ENCODE measurements around the gene RASGEF1B. TPM values are rescaled to one million over a fixed set of nuclear protein-coding genes. Genes with fewer than 3 reads are reported as not detected.

Gene RASGEF1B
- total and polyA plus RNA-seq, 7 experiments from 2014 or later, result 1.1 to 82.5 (median 11.4) TPM

DNA sequence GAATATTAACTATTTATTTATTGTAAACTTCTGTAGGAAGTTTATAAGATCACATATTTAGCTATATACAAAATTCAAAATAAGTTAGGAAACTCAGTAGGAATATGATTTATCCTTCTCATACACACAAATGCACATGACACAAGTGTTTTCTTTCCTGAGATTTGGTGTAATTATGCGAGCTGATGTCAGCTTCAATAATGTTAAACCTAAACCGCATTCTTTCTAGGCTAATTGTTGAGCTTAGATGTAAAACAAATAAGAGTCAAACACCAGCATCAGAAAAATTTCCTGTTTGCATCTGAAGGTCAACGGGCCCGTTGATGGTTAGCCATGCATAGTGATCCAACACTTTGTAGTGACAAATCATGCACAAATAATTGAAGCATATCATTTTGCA is 30.8 kb downstream of the RASGEF1B start:
- Mint-ChIP-seq H3K4me3 (no peak overlapping the region), H3K4me1 (no peaks in the 10 kb centered on the region), H3K27ac (no peak overlapping the region), H3K27me3 (no peaks in the 10 kb centered on the region), H3K9me3 (peaks cover 0 to 2% (median 0%) of the 10 kb centered on the region in 11 donors), H3K36me3 (peaks cover 10 to 74% (median 52%) of the 10 kb centered on the region in 5 donors)
- intact Hi-C loops (cut with micrococcal nuclease), result loop anchor here in 1 of 2 donors (2.0 kb wide), 1 partner anchor 14 kb away; no protein-coding TSS in a partner anchor
- ChIA-PET POLR2A (no interaction called here), CTCF (no interaction called here)
- Histone ChIP-seq H3K4me1 (ENCODE audit: control insufficient read depth in 2 of 2, insufficient read depth in 2 of 2, low read length in 2 of 2) (no peaks in the 10 kb centered on the region), H3K27ac (ENCODE audit: low read depth, low read length) (no peak overlapping the region), H3K9me3 (ENCODE audit: control insufficient read depth in 2 of 3, low read length in 3 of 3) (no peaks in the 10 kb centered on the region), H3K4me3 (ENCODE audit: low read length) (no peak overlapping the region), H3K36me3 (ENCODE audit: control insufficient read depth in 2 of 3, insufficient read depth in 3 of 3, low read length in 3 of 3) (peaks cover 4 to 74% (median 15%) of the 10 kb centered on the region in 3 experiments), H3K27me3 (ENCODE audit: control insufficient read depth in 2 of 2, insufficient read depth in 2 of 2, low read length in 2 of 2) (no peaks in the 10 kb centered on the region)
- ATAC-seq (no peak), DNase-seq (no peak)

DNA sequence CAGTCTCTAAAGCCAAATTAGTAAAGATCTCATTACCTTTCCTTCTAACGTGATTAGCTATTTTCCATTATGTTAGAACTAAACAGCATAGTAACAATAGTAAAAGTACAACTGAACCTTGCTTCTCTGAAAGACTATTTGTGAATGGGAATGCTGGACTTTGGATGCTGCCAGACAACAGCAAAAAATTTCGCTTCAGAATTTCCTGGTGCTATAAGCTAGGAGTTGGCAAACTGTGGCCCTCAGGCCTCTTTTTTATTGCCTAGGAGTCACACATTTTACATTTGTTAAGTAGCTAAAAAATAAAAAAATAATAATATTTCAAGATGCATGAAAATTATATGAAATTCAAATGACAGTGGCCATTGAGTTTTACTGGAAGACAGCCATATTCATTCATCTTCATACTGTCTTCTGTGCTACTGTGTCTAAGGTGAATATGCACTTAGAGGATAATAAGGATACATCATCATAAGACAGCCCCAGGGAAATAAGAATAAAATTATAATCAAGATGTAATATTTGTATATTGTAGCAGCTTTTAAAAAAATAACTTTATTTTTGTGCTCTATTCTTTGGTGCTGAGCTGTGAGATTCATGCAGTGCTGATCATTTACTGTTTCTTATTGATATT is 34.6 kb downstream of the RASGEF1B start:
- Mint-ChIP-seq H3K36me3 (peaks cover 3 to 61% (median 37%) of the 10 kb centered on the region in 5 donors), H3K9me3 (peaks cover 0 to 2% (median 0%) of the 10 kb centered on the region in 11 donors), H3K27me3 (no peaks in the 10 kb centered on the region), H3K4me1 (peaks cover 0 to 6% (median 3%) of the 10 kb centered on the region in 7 donors), H3K27ac (no peak overlapping the region), H3K4me3 (no peak overlapping the region)
- CTCF ChIA-PET, result no interaction called here
- POLR2A ChIA-PET, result interaction anchor here (0.6 kb wide), 1 partner anchor 8 kb away, joined by 3 read pairs; no protein-coding TSS in a partner anchor
- intact Hi-C loops (cut with micrococcal nuclease), result no loop called here
- H3K4me1 ChIP-seq (ENCODE audit: control insufficient read depth in 2 of 2, insufficient read depth in 2 of 2, low read length in 2 of 2), result no peaks in the 10 kb centered on the region
- no peaks in the 10 kb centered on the region for H3K9me3 ChIP-seq (ENCODE audit: control insufficient read depth in 2 of 3, low read length in 3 of 3)
- H3K4me3 ChIP-seq (ENCODE audit: low read length), result no peak overlapping the region
- DNase-seq, result no peak
- H3K36me3 ChIP-seq (ENCODE audit: control insufficient read depth in 2 of 3, insufficient read depth in 3 of 3, low read length in 3 of 3), result peaks cover 4 to 47% (median 13%) of the 10 kb centered on the region in 3 experiments
- no peak overlapping the region for H3K27ac ChIP-seq (ENCODE audit: low read depth, low read length)
- H3K27me3 ChIP-seq (ENCODE audit: control insufficient read depth in 2 of 2, insufficient read depth in 2 of 2, low read length in 2 of 2), result no peaks in the 10 kb centered on the region
- no peak for ATAC-seq

DNA sequence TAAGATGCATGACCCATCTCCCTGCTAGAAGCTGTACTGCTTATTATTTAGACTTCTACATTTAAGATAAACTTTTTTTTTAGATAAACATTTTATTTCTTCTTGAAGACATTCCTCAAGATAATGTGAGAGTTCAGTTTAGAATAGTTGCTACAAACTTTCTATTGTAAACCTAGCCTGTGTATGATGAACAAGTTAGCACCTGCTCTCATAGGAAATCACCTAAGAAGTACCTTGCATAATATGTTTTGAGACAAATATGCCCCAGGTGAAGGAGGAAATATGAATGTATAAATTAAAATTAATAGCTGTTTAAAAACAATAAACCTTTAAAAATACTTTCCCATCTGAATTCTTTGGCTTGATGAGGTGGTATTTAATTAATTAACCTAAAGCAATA is 35.6 kb downstream of the RASGEF1B start:
- Histone ChIP-seq H3K36me3 (ENCODE audit: control insufficient read depth in 2 of 3, insufficient read depth in 3 of 3, low read length in 3 of 3) (peaks cover 4 to 47% (median 18%) of the 10 kb centered on the region in 3 experiments), H3K27me3 (ENCODE audit: control insufficient read depth in 2 of 2, insufficient read depth in 2 of 2, low read length in 2 of 2) (no peaks in the 10 kb centered on the region), H3K4me3 (ENCODE audit: low read length) (no peak overlapping the region), H3K27ac (ENCODE audit: low read depth, low read length) (no peak overlapping the region), H3K4me1 (ENCODE audit: control insufficient read depth in 2 of 2, insufficient read depth in 2 of 2, low read length in 2 of 2) (no peaks in the 10 kb centered on the region), H3K9me3 (ENCODE audit: control insufficient read depth in 2 of 3, low read length in 3 of 3) (no peaks in the 10 kb centered on the region)
- ChIA-PET CTCF (interaction anchor here (1.0 kb wide), 1 partner anchor 30 kb away, joined by 3 read pairs; no protein-coding TSS in a partner anchor), POLR2A (no interaction called here)
- Mint-ChIP-seq H3K4me3 (no peak overlapping the region), H3K27ac (peak overlapping the region in 1 of 9 donors; percentile 4), H3K36me3 (peaks cover 3 to 65% (median 36%) of the 10 kb centered on the region in 5 donors), H3K4me1 (peaks cover 0 to 6% (median 3%) of the 10 kb centered on the region in 7 donors), H3K27me3 (no peaks in the 10 kb centered on the region), H3K9me3 (peaks cover 0 to 2% (median 0%) of the 10 kb centered on the region in 11 donors)
- intact Hi-C loops (cut with micrococcal nuclease), result no loop called here
- ATAC-seq, result no peak
- no peak for DNase-seq

DNA sequence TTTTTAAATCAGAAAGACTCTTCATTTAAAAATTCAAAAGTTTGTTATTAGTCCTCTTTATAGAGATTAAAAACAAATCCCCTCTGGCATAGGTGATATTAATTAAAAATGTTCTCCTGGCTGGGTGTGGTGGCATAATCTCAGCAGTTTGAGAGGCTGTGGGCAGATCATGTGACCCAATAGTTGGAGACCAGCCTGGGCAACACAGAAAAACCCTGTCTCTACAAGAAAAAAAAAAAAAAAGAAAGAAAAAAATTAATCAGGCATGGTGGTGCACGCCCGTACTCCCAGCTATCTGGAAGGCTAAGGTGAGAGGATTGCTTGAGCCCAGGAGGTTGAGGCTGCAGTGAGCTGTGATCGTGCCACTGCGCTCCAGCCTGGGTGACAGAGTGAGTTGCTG is 38.9 kb downstream of the RASGEF1B start:
- no peaks in the 10 kb centered on the region for H3K9me3 Mint-ChIP-seq
- H3K27me3 Mint-ChIP-seq, result no peaks in the 10 kb centered on the region
- Histone ChIP-seq H3K27me3 (ENCODE audit: control insufficient read depth in 2 of 2, insufficient read depth in 2 of 2, low read length in 2 of 2) (no peaks in the 10 kb centered on the region), H3K27ac (ENCODE audit: low read depth, low read length) (peak overlapping the region; percentile 35), H3K36me3 (ENCODE audit: control insufficient read depth in 2 of 3, insufficient read depth in 3 of 3, low read length in 3 of 3) (peaks cover 4 to 31% (median 9%) of the 10 kb centered on the region in 3 experiments), H3K4me3 (ENCODE audit: low read length) (no peak overlapping the region), H3K9me3 (ENCODE audit: control insufficient read depth in 2 of 3, low read length in 3 of 3) (no peaks in the 10 kb centered on the region), H3K4me1 (ENCODE audit: control insufficient read depth in 2 of 2, insufficient read depth in 2 of 2, low read length in 2 of 2) (no peaks in the 10 kb centered on the region)
- DNase-seq (no peak), ATAC-seq (no peak)
- H3K4me3 Mint-ChIP-seq, result no peak overlapping the region
- H3K27ac Mint-ChIP-seq, result peak overlapping the region in 2 of 9 donors; percentile 33 to 88
- peaks cover 0 to 6% (median 3%) of the 10 kb centered on the region in 7 donors for H3K4me1 Mint-ChIP-seq
- H3K36me3 Mint-ChIP-seq, result peaks cover 3 to 55% (median 23%) of the 10 kb centered on the region in 5 donors
- intact Hi-C loops (cut with micrococcal nuclease), result no loop called here
- CTCF ChIA-PET, result interaction anchor here (0.6 to 0.7 kb wide), 2 partner anchors 373 to 386 kb away, joined by 3 to 4 read pairs; no protein-coding TSS in a partner anchor
- POLR2A ChIA-PET, result no interaction called here

DNA sequence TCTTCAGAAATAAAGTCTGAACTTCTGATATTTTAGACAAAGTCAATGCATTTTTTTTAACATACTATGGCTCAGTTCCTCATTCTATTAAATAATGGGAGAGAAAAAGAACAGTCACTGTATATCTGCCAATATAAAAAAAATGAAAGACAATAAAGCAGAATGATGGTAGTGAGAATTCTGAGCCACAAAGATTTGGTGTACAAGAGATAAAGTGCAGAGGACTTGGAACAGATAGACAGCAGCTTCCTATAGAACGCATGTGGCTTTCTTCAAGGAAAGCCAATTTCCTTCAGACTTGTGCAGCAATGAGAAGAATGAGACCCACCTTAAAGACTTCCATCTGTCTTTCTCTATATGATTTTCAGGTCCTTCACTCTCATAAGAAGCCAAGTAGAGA is 39.7 kb downstream of the RASGEF1B start:
- POLR2A ChIA-PET, result no interaction called here
- H3K36me3 Mint-ChIP-seq, result peaks cover 3 to 59% (median 22%) of the 10 kb centered on the region in 5 donors

DNA sequence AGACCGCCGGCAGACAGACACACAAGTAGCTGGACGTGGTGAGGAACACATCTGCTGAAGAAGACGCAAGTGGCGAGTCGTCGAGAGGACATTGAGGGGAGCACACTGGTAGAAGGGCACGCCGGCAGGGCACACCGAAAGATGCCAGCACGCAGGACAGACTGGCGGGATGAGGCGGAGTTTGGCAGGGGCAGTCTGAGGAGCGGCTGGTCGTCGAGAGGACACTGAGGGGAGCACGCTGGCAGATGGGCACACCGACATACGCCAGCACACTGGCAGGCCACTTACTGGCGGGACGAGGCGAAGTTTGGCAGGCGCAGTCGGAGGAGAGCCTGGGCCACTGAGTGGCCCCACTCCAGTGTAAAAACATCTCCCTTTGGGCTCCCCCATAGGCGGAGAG is 42.1 kb downstream of the RASGEF1B start:
- Mint-ChIP-seq H3K4me1 (peaks cover 0 to 6% (median 3%) of the 10 kb centered on the region in 7 donors), H3K9me3 (no peaks in the 10 kb centered on the region), H3K4me3 (no peak overlapping the region), H3K27me3 (no peaks in the 10 kb centered on the region), H3K27ac (no peak overlapping the region), H3K36me3 (peaks cover 3 to 70% (median 20%) of the 10 kb centered on the region in 5 donors)
- ATAC-seq (no peak), DNase-seq (no peak)
- no peak overlapping the region for H3K27ac ChIP-seq (ENCODE audit: low read depth, low read length)
- POLR2A ChIA-PET, result interaction anchor here (0.6 kb wide), 1 partner anchor 8 kb away, joined by 3 read pairs; no protein-coding TSS in a partner anchor
- CTCF ChIA-PET, result no interaction called here
- peaks cover 4 to 35% (median 9%) of the 10 kb centered on the region in 3 experiments for H3K36me3 ChIP-seq (ENCODE audit: control insufficient read depth in 2 of 3, insufficient read depth in 3 of 3, low read length in 3 of 3)
- intact Hi-C loops (cut with micrococcal nuclease), result no loop called here
- H3K4me1 ChIP-seq (ENCODE audit: control insufficient read depth in 2 of 2, insufficient read depth in 2 of 2, low read length in 2 of 2), result no peaks in the 10 kb centered on the region
- no peak overlapping the region for H3K4me3 ChIP-seq (ENCODE audit: low read length)
- no peaks in the 10 kb centered on the region for H3K27me3 ChIP-seq (ENCODE audit: control insufficient read depth in 2 of 2, insufficient read depth in 2 of 2, low read length in 2 of 2)
- H3K9me3 ChIP-seq (ENCODE audit: control insufficient read depth in 2 of 3, low read length in 3 of 3), result no peaks in the 10 kb centered on the region

More for the DNA sequence above, 39.7 kb downstream of the RASGEF1B start:
- H3K9me3 ChIP-seq (ENCODE audit: control insufficient read depth in 2 of 3, low read length in 3 of 3), result no peaks in the 10 kb centered on the region
- Mint-ChIP-seq H3K4me3 (no peak overlapping the region), H3K4me1 (peaks cover 0 to 6% (median 3%) of the 10 kb centered on the region in 7 donors), H3K9me3 (no peaks in the 10 kb centered on the region), H3K27ac (peak overlapping the region in 3 of 9 donors; percentile 4 to 54 (median 13)), H3K27me3 (no peaks in the 10 kb centered on the region)
- no peak overlapping the region for H3K27ac ChIP-seq (ENCODE audit: low read depth, low read length)
- no peak for DNase-seq
- H3K4me1 ChIP-seq (ENCODE audit: control insufficient read depth in 2 of 2, insufficient read depth in 2 of 2, low read length in 2 of 2), result no peaks in the 10 kb centered on the region
- no peak for ATAC-seq
- intact Hi-C loops (cut with micrococcal nuclease), result no loop called here
- H3K36me3 ChIP-seq (ENCODE audit: control insufficient read depth in 2 of 3, insufficient read depth in 3 of 3, low read length in 3 of 3), result peaks cover 4 to 35% (median 9%) of the 10 kb centered on the region in 3 experiments
- CTCF ChIA-PET, result no interaction called here
- H3K27me3 ChIP-seq (ENCODE audit: control insufficient read depth in 2 of 2, insufficient read depth in 2 of 2, low read length in 2 of 2), result no peaks in the 10 kb centered on the region
- H3K4me3 ChIP-seq (ENCODE audit: low read length), result no peak overlapping the region

All from naive thymus-derived CD4-positive, alpha-beta T cell (primary cell).